ENCODE data around the gene PNPLA3. TPM values are rescaled to one million over a fixed set of nuclear protein-coding genes. Genes with fewer than 3 reads are reported as not detected.
A peak's percentile ranks its signal among the peaks of the same experiment; 100 is the strongest.

The PNPLA3 gene
- total RNA-seq, result 7.8 TPM

GRCh38 chr22:43923631-43924464 lies at the start of gene PNPLA3:
Gene PNPLA3 (plus strand): TSS chr22:43923805. CDS start chr22:43923912, 107 bp downstream.
- intact Hi-C loops (cut with DNase I), result no loop called here
- ATAC-seq (peak; percentile 95), DNase-seq (ENCODE audit: low spot score) (peak; percentile 95)

- intact Hi-C loops (cut with DNase I), result no loop called here
- peak; percentile 15 for DNase-seq (ENCODE audit: low spot score)
- no peak for ATAC-seq
These were observed 46.6 kb upstream of the PNPLA3 start for GRCh38 chr22:43876866-43877509.

- intact Hi-C loops (cut with DNase I), result no loop called here
- no peak for ATAC-seq
- peak; percentile 37 for DNase-seq (ENCODE audit: low spot score)
These were observed 45.4 kb upstream of the PNPLA3 start for GRCh38 chr22:43878079-43878795.

GRCh38 chr22:43878831-43879550 lies 44.6 kb upstream of the PNPLA3 start:
- ATAC-seq (no peak), DNase-seq (ENCODE audit: low spot score) (peak; percentile 39)
- intact Hi-C loops (cut with DNase I), result no loop called here

GRCh38 chr22:43879901-43880540 lies 43.6 kb upstream of the PNPLA3 start:
- intact Hi-C loops (cut with DNase I), result no loop called here
- DNase-seq (ENCODE audit: low spot score), result peak; percentile 42
- no peak for ATAC-seq

GRCh38 chr22:43880541-43880991 lies 43.0 kb upstream of the PNPLA3 start:
- ATAC-seq, result no peak
- intact Hi-C loops (cut with DNase I), result no loop called here
- DNase-seq (ENCODE audit: low spot score), result peak; percentile 36

- DNase-seq (ENCODE audit: low spot score), result peak; percentile 38
- no peak for ATAC-seq
- intact Hi-C loops (cut with DNase I), result no loop called here
These were observed 42.2 kb upstream of the PNPLA3 start for GRCh38 chr22:43881091-43882061.

- DNase-seq (ENCODE audit: low spot score) (peak; percentile 32), ATAC-seq (no peak)
- intact Hi-C loops (cut with DNase I), result no loop called here
These were observed 41.4 kb upstream of the PNPLA3 start for GRCh38 chr22:43882122-43882767.

GRCh38 chr22:43883012-43883661 lies 40.5 kb upstream of the PNPLA3 start:
- no peak for ATAC-seq
- DNase-seq (ENCODE audit: low spot score), result peak; percentile 53
- intact Hi-C loops (cut with DNase I), result no loop called here

- intact Hi-C loops (cut with DNase I), result no loop called here
- DNase-seq (ENCODE audit: low spot score) (peak; percentile 53), ATAC-seq (no peak)
These were observed 39.7 kb upstream of the PNPLA3 start for GRCh38 chr22:43883719-43884415.

GRCh38 chr22:43884600-43885318 lies 38.8 kb upstream of the PNPLA3 start:
- DNase-seq (ENCODE audit: low spot score), result peak; percentile 83
- intact Hi-C loops (cut with DNase I), result no loop called here
- ATAC-seq, result peak; percentile 58

- ATAC-seq (no peak), DNase-seq (ENCODE audit: low spot score) (no peak)
- intact Hi-C loops (cut with DNase I), result no loop called here
These were observed 38.3 kb upstream of the PNPLA3 start for GRCh38 chr22:43885319-43885671.

GRCh38 chr22:43885786-43886185 lies 37.8 kb upstream of the PNPLA3 start:
- peak; percentile 28 for DNase-seq (ENCODE audit: low spot score)
- no peak for ATAC-seq
- intact Hi-C loops (cut with DNase I), result no loop called here

- intact Hi-C loops (cut with DNase I), result no loop called here
- DNase-seq (ENCODE audit: low spot score), result peak; percentile 39
- no peak for ATAC-seq
These were observed 37.4 kb upstream of the PNPLA3 start for GRCh38 chr22:43886231-43886630.

GRCh38 chr22:43887391-43887790 lies 36.2 kb upstream of the PNPLA3 start:
- no peak for ATAC-seq
- DNase-seq (ENCODE audit: low spot score), result peak; percentile 38
- intact Hi-C loops (cut with DNase I), result no loop called here
